HG02759 (cell line): ENCODE results near the gene PAXIP1.
A peak's percentile ranks its signal among the peaks of the same experiment; 100 is the strongest.
"Not testable (repeated sequence)": the region's sequence is repeated elsewhere in the genome, so short reads cannot be mapped to it uniquely, and the experiment has no call there.

Source experiments
- ATAC-seq: cut with Tn5 transposase; IDR thresholded peaks from one replicate; pipeline ENCODE4 v1.9.1; 2021; ENCODE audit warnings: mild to moderate bottlenecking, moderate library complexity; ENCODE audit not compliant: unreplicated experiment

PAXIP1 gene, protein sequence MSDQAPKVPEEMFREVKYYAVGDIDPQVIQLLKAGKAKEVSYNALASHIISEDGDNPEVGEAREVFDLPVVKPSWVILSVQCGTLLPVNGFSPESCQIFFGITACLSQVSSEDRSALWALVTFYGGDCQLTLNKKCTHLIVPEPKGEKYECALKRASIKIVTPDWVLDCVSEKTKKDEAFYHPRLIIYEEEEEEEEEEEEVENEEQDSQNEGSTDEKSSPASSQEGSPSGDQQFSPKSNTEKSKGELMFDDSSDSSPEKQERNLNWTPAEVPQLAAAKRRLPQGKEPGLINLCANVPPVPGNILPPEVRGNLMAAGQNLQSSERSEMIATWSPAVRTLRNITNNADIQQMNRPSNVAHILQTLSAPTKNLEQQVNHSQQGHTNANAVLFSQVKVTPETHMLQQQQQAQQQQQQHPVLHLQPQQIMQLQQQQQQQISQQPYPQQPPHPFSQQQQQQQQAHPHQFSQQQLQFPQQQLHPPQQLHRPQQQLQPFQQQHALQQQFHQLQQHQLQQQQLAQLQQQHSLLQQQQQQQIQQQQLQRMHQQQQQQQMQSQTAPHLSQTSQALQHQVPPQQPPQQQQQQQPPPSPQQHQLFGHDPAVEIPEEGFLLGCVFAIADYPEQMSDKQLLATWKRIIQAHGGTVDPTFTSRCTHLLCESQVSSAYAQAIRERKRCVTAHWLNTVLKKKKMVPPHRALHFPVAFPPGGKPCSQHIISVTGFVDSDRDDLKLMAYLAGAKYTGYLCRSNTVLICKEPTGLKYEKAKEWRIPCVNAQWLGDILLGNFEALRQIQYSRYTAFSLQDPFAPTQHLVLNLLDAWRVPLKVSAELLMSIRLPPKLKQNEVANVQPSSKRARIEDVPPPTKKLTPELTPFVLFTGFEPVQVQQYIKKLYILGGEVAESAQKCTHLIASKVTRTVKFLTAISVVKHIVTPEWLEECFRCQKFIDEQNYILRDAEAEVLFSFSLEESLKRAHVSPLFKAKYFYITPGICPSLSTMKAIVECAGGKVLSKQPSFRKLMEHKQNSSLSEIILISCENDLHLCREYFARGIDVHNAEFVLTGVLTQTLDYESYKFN

DNA sequence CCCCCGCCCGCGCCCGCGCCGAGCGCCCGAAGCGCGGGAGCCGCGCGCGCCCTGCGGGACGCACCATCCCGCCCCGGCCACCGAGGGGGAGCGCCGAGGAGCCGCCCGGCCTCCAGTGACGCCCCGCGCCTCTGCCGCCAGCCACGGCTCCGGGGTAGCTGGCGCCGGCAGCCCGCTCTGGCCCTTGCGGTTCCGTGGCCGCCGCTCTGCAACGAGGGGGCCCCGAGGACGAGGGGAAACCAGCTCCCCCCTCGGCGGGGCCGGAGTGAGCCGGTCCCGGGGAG lies at the start of gene PAXIP1:
TSS of gene PAXIP1 (minus strand) at position 33 of the 284 bp plus-strand sequence. CDS start 195 bp downstream, outside the sequence.
- peak; percentile 71 for ATAC-seq

DNA sequence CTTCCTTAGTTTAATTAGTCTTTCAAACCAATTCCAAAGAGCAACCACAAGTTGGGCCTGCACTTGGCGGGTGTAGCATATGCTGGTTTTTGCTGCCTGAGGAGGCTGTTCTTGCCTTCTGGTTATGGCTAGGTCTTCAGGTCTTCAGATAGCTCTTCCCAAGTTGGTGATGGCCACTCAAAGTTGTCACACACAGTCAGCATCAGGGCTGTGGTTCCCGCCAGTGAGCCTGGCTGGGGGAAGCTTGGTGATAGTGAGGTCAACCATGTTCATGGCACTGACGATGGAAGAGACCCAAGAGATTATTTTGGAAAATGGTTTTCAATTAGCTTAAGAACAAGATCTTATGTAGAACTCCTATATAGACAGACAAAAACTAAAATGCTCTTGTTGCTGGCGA lies 48.4 kb upstream of the PAXIP1 start:
- no peak for ATAC-seq

DNA sequence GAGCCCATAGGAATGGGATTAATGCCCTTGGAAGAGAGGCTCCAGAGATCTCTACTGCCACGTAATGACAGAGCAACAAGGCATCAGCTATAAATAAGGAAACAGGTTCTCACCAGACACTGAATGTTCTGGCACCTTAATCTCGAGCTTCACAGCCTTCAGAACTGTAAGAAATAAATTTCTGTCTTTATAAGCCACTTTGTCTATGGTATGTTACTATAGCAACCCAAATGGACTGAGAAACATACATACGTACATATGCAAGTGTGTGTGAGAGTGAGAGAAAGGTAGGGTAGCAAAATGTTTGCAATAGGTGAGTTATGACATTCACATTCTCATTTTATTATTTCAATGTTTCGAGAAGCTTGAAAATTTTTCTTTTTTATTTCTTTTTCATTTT lies 45.1 kb upstream of the PAXIP1 start:
- ATAC-seq: no peak

DNA sequence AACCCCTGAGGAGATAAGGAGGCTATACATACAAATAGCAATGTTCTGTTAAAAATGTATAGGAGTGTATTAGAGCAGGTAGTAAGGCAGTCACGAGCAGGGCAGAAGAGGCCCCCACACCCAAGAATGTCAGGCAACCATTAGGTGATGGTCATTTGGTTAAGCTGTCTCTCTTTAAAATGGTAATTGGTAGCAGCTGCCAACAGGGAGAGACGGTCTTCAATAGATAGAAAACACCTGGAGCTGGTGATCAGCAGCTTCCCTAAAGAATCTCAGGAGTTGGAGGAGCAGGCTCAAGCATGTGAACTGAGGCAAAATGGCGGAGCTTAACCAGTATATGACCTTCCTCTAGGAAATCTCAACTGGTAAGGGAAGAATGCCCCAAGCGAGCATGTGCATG lies 40.8 kb upstream of the PAXIP1 start:
- no peak for ATAC-seq

DNA sequence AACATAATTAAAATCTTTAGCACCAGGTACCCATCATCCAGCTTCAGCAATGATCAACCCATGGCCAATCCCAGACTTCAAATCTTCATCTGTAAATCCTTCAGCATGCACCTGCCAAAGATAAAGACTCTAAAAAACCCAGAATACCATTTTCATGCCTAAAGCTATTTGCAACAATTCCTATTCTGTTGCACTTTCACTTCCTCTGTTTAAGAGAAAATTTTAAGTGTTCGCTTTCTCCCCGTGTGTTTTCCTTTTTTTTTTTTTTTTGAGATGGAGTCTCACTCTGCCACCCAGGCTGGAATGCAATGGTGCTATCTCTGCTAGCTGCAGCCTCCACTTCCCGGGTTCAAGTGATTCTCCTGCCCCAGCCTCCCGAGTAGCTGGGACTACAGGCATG lies 35.4 kb upstream of the PAXIP1 start:
- no peak for ATAC-seq

DNA sequence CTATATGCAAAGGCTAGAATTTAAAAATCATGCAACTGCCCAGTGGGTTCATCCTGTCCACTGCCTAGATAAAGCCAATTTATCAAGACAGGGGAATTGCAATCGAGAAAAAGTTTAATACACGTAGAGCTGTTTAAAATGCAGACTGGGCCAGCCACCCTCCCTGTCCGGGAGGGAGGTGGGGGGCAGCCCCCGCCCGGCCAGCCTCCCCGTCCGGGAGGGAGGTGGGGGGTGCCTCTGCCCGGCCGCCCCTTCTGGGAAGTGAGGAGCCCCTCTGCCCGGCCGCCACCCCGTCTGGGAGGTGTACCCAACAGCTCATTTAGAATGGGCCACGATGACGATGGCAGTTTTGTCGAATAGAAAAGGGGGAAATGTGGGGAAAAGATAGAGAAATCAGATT lies 31.6 kb upstream of the PAXIP1 start:
- ATAC-seq: not testable (repeated sequence)

DNA sequence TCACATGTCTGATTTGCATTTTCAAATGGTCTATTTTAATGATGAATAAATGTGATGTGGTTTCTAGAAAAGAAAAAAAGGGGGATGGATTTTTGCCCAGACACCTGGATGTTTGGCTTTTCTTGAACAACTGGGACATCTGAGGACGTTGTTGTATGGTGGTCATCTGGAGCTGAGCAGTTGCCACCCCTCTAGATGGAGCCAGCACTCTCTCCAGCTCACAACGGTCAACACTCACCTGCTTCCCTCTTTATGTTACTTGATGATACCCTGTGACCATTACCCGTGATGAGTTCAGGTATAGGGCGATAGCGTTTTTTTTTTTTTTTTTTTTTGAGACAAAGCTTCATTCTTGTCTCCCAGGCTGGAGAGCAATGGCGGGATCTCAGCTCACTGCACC lies 30.1 kb upstream of the PAXIP1 start:
- ATAC-seq: no peak

DNA sequence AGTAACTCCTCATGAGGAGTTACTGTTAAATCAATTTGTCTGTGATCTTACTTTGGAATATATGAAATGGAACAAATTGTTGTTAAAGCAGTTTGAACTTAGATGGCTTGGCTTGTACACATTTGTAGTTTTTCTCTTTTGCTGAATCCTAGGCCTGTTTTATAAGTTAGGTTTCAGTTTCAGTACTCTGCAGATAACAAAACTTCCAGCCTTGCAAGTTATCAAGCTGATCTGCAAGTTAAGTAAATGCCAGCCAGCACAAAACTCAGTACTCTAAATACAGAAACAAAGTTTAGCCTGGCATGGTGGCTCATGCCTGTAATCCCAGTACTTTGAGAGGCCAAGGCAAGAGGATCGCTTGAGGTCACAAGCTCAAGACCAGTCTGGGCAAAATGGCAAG lies 25.0 kb upstream of the PAXIP1 start:
- no peak for ATAC-seq

DNA sequence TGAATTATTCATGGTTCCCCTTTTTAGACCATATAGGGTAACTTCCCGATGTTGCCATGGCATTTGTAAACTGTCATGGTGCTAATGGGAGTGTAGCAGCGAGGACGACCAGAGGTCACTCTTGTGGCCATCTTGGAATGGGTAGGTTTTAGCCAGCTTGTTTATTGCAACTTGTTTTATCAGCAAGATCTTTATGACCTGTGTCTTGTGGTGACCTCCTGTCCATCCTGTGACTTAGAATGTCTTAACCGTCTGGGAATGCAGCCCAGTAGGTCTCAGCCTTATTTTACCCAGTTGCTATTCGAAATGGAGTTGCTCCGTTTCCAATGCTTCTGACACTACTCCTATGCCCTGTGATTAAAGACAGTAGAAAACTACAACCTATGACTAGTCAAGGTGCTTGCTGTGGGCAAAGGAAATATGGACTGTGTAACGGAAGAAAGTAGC lies 18.8 kb upstream of the PAXIP1 start:
- ATAC-seq: no peak

DNA sequence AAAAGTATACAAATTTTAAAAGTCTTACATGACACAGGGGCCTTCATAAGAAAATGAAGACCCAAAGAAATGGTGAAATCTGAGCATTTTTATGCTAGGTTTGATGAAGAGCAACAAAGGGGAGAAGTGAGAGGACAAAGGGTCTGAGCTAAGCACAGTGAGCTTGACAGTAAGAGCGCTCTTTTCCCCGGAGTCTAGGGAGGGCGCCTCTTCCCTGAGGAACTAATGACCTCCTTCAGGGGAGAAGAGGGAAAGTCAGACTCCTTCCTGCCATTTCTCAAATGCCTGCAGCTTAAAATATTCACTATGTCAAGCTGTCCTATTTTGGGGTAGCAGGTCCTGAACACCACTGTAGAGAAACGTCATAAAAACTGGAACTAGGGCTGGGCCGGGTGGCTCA lies 18.1 kb upstream of the PAXIP1 start:
- ATAC-seq: no peak

DNA sequence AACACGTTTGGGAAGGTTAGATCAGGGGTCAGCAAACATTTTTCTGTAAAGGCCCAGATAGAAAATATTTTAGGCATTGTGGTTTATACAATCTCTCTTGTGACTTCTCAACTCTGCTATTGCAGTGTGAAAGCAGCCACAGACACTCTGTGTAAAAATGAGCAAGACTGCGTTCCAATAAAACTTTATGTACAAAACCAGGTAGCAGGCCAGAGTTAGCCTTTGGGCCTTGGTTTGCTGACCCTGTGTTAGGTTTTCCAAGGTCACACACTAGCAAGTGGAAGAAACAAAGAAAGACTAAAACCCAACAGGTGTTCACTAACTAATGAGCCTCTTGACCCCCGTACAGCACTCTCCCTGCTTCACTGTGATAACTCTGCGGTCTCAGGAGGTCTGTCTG lies 14.9 kb upstream of the PAXIP1 start:
- ATAC-seq: no peak

DNA sequence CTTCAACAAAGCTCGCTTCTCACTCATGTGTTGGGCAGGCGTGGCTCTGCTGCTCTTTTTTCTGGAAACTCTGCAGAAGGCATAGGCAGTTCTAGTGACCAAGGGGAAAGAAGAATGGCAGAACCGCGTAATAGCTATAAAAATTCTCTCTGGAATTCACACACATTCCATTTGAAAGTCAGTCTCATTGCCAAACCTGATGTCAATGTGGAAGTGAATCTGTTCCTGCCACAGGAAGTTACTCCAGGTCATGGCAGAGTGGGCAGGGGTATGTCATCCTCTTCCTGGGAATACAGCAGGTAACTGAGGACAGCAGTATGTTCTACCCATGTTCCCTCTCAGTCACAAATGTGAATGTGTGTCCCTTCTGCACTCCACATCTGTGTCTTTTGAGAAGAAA lies 8.2 kb upstream of the PAXIP1 start:
- no peak for ATAC-seq

DNA sequence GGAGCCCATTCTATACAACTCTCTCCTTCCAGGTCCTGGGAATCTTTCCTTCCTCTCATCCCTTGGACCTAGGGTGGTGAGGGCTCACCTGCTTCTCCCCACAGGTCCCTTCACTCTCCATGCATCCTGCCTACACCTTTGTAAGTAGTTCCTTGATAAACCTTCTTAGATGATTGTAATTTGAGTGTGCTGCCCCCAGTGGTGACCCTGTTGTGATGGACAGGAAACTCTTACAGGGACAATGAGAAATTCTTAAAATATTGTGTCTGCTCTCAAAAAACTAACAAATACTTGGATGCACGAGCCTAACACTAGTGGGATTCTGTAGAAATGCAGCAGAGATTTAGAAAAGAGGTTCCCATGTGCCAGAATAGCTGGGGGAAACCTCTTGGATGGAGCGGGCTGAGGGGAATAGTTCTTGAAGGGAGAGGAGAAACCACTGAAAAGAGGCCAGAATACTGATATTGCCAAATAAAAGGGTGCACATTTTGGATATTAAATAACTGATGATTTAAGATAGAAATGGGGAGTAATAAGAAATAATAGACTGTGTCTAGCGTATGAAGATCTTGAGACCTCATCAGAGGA lies 6.7 kb upstream of the PAXIP1 start:
- ATAC-seq: no peak

DNA sequence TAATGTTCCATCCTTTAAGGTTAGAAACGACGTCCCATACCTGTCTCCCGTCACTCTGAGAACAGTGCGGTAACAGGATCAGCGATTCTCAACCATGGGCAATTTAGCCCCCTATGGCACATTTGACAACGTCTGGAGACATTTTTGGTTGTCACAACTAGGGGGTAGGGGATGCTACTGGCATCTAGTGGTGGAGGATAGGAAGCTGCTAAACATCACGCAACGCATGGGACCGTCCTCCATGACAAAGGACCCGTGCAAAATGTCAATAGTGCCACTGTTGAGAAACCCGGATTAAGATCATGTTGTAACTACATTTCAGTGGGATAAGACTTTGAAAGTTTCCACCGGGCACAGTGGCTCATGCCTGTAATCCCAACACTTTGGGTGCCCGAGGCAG lies 5.0 kb upstream of the PAXIP1 start:
- ATAC-seq: no peak

DNA sequence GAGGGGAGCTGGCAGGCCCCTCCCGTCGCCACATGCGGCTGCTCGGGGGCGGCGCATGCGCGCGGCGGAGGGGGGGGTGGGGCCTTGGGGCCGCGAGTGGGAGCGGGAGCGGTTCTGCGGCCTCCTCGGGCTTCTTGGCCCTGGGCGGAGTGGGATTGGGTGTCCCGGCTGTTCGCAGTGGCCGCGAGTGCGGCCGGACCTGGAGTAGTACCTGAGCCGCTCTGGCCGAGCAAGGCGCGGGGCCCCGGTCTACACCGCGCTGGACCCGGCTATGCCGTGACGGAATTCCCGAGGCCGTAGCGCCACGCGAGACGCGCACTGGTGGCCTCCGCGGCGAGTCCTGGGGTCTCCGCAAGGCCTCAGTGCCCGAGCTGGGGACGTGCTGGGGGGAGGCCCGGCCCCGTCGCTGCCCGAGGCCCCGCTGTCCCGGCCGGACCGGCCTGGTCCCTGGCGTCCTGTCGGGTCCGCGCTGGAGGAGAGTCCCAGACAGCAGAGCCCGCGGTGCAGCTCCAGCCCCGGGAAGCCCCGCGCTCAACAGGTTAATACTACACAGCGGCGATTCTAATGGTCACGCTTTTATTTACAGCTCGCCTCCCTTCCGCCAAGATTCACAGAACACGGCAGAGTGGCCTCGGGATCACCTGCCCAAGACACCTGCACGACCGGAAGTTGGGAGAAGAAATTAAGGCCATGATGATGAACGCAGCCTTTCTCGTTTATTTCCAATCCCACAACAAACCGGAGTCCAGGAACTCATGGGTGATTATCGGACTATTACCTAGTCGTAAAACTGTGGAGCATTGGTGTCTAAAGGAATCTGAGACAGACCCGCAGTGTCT lies 671 bp upstream of the PAXIP1 start:
- ATAC-seq: peak; percentile 66

DNA sequence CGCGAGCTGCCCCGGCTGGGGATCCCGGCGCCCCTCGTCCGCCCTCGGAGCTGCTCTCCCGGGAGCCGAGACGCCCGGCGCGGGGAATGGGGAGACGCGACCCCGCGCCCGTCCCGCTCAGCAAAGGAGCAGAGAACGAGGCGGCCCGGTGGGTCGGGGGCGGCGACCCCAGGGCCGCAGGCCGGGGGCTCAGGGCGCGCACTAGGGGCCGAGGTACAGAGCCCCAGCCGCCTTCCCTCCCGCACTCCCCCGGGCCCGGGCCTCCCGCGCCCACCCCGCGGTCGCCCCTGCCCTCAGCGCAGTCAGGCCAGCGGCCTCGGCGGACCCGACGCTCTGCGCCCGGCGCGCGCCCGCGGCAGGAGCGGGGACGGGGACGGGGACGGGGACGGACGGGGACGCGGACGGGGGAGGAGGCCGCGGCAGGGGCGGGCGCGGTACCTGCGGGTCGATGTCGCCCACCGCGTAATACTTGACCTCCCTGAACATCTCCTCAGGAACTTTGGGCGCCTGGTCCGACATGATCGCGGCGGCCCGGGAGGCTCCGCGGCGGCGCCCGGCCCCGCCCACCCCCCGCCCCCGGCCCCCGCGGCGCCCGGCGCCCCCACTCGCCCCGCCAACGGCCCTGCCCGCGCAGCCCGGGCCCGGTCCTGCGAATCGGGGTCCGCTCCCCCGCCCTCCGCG lies 373 bp downstream of the PAXIP1 start:
- ATAC-seq: peak; percentile 38

DNA sequence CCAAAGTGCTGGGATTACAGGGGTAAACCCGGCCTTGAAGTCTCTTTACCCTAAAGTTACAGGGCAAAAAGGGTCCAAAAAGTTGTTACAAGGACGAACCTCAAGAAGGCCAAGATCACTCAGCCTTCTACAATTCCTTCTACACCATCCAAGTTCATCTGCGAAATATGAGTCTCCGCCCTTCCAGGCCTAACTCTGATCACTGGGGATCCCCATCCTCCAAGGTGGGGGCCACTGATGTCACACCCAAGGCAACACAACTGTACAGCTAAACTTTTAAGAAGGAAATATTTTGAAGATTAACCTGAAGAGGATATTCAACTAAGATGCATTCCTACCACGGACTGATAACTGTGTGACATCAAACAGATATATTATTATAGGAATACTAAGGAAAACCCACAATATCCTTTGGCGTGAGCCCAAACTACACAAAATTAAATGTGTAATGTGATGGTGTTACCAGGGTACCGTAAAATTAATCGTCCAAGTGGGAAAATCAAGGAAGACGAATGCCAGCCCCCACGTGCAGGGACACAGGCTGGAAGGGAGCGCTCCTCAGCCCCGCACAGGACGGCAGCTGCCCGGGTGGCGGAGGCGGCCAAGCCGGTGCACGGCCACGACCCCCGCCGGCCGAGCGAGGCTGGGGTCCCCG lies 1.0 kb downstream of the PAXIP1 start:
- peak; percentile 8 for ATAC-seq

DNA sequence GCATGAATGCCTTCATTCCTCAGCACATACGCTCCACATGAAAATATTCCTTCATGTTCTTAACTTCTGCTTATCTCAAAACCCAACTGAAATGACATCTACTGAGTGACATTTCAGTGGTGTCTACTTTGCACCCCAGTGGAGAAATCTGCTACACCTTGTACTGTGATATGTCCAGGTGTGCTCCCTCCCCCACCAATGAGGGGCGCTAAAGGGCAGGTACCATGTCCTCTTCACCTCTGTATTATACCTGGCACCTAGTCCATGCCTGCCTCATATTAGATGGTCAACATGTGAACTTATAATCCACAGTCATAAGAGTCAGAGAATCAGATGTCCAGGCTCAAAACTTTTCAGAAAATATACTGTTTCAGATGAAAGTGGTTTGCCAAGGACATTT lies 2.1 kb downstream of the PAXIP1 start:
- no peak for ATAC-seq

DNA sequence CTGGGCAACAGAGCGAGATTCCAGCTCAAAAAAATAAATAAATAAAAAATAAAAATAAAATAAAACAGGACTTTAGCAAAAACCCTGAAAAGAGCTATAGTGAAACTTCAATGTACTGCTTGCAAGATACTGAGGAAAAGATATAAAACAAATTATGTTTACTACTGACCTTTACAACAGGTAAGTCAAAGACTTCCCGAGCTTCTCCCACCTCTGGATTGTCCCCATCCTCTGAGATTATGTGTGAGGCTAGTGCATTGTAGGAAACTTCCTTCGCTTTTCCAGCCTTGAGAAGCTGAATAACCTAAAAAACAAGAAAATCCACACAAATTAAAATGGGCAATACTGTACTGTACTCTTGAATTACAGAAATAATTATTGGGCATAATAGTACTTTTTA lies 4.4 kb downstream of the PAXIP1 start:
- no peak for ATAC-seq
